Activated CD4-positive, alpha-beta T cell treated with anti-CD3 and anti-CD28 coated beads, Interleukin-2, amount 50 U/mL, for 16 hours (primary cell): Measurements from ENCODE around the gene PSMD3.
A peak's percentile ranks its signal among the peaks of the same experiment; 100 is the strongest.
"Not testable (repeated sequence)": the region's sequence is repeated elsewhere in the genome, so short reads cannot be mapped to it uniquely, and the experiment has no call there.

Source experiments
- DNase-seq: peaks from one replicate; pipeline ENCODE4 v3.0.0-alpha.2; 2020

Gene PSMD3

DNA sequence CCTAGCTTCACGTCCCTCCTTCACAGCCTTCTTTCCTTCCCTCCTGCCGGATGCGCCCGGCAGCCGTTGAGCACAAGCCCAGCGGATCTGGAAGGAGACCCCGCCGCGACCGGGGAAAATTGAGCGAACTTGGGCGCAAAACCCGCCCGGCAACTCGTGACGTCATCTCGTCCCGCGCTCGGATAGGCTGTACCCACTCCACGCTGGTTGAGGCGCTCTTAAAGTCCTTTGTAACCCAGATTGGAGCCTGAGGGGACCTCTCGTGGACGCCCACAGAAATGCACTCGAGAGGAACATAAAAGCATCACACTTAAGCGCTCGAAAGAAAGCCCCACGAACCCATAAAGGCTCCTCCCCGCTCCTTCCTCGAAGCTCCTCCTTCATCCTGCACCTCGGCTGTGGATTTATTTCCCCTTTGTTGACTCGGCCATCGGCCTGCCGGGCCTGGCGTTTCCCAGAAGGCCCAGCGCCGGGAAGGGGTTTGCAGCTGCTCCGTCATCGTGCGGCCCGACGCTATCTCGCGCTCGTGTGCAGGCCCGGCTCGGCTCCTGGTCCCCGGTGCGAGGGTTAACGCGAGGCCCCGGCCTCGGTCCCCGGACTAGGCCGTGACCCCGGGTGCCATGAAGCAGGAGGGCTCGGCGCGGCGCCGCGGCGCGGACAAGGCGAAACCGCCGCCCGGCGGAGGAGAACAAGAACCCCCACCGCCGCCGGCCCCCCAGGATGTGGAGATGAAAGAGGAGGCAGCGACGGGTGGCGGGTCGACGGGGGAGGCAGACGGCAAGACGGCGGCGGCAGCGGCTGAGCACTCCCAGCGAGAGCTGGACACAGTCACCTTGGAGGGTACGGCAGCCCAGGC, at the start of gene PSMD3:
Gene PSMD3, plus strand, starts transcription at position 457 of the 856 bp plus-strand sequence. Its CDS starts 164 bp downstream, at position 621.
- peak; percentile 99 for DNase-seq

GRCh38 chr17:39933912-39934311, 46.7 kb upstream of the PSMD3 start:
- DNase-seq = no peak

GRCh38 chr17:39934324-39934723, 46.3 kb upstream of the PSMD3 start:
- DNase-seq = no peak

DNA sequence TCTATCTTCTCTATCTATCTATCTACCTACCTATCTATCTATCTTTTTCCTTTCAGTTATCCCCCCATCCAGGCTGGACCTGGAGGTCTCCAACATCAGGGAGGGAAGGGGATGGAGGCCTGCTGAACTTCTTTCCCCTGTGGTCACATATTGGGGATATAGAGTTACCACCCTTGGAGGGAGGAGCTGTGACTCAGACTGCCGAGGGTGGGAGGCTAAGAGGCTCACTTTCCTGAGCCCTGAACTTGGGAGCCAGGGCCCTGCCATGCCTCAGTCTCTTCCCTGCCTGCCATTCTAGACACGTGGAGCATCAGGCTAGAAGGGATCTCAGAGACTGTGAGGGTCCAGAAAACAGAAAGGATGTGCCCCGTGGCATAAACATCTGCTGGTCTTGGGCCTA, 44.7 kb upstream of the PSMD3 start:
- no peak for DNase-seq

GRCh38 chr17:39937447-39937846, 43.2 kb upstream of the PSMD3 start:
- no peak for DNase-seq

DNA sequence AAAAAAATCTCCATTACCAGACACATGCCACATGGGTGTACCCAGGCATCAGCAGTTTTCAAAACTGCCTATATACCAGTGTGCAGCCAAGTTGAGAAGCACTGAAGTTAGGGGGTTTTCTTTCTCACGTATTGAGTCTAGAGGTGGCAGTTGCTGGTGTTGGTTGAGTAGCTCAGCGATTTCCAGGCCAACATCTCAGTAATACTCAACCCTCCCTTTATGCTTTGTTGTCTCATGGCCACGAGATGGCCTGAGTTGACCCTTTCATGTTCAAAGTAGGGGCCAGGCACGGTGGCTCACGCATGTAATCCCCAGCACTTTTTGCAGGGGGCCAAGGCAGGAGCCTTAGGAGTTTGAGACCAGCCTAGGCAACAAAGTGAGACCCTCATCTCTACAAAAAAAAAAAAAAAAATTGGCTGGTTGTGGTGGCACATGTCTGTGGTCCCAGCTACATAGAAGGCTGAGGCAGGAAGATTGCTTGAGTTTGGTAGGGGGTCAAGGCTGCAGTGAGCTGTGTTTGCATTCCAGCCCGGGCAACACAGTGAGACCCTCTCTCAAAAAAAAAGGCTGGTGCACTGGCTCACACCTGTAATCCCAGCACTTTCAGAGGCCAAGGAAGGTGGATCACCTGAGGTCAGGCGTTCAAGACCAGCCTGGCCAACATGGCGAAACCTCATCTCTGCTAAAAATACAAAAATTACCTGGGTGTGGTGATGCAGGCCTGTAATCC, 42.3 kb upstream of the PSMD3 start:
- no peak for DNase-seq

GRCh38 chr17:39939106-39939505, 41.5 kb upstream of the PSMD3 start:
- no peak for DNase-seq

DNA sequence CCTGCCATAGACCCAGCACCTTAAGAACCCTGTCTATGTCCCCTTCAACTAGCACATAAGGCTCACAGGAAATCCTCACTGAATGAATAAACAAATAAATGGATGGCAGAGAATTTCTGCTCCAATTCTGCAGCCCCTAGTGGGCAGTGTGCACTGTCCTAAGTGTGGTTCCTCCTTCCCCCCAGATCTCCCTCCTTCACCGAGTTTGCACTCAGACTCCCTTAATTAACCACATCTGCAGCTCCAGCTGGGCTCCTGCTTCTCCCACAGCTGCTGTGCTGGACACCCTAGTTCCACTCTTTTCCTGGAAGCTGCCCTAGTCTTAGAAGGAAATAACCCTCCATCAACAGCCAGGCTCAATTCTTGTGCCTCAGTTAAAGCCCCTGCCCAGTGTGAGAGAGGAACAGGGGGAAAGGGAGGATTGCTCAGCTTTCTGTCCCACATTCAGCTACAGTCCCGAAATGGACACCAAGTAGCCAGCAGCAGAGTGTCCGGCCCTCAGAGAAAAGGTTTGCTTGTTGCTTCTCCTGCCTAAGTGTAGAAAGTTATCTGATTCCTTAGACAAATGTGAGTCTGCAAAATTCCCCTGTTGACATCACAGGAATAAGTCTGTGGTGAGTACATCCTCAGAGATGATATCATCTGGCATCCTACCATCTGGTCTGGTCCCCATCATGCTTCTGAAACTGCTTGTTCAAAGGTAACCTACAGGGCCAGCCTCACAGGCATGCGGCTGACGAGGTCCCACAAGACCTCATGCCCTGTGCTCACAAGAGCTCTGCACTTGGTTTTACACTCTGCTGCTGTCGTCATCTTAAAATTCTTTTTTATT, 40.8 kb upstream of the PSMD3 start:
- peak; percentile 79 for DNase-seq

DNA sequence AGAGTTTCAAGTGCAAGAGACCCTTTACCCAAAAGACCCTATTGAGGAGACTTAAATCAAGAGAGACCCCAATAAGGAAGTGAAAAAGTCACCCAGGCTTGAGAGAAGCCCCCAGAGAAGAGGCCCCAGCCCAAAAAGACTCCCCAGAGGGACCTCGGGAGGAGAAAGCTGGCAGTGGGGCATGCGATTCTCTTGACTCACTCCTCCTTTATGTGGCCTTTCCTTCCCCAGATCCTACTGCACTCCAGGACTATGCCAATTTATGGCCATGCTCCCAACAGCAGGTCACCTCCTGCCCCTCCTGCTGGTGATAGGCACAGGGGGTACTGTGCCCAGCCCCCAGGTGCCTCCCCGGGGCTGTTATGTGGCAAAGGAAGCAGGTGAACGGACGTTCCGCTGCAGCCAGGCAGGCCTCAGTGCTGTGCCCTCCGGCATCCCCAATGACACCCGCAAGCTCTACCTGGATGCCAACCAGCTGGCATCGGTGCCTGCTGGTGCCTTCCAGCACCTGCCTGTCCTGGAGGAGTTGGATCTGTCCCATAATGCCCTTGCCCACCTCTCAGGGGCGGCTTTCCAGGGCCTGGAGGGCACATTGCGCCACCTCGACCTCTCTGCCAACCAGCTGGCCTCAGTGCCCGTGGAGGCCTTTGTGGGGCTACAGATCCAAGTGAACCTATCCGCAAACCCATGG, 36.8 kb upstream of the PSMD3 start:
- no peak for DNase-seq

GRCh38 chr17:39944393-39944711, 36.3 kb upstream of the PSMD3 start:
- DNase-seq = no peak

DNA sequence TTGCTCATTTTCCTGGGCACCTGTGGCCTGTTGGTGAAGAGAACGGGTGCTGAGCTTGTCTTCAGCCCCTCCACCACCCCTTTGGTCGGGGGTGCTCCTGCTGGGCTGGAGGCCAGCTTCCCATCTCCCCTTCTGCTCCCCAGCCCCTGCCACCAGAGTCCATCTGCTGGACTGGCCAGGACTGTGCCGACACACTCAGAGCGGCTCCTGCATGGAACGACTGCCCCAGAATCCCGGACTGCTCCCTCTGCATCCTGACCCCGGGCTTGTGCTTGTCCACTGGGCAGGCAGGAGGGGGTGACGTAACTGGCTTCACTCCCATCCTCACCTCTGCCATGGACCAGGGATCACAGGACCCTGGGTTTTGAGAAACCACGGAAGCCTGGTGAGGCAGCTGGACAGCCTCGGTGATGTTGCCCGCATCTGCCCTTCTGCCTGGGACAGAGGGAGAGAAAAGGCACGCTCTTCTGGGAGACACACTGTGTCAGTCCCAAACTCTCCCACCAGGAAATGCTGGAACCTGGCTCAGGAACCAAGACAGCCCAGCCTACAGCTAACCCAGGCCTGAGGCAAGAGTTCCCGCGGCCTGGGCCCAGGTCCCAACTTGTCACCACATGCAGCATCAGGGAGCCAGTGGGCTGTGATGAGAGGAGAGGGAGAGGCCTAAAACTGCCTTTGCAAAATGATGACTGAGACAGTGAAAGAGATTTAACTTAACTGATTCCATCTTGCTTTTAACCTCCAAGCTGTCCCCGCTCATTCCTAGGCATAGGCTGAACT, 33.9 kb upstream of the PSMD3 start:
- no peak for DNase-seq

- DNase-seq = not testable (repeated sequence)
Measured at GRCh38 chr17:39948489-39948828, 32.1 kb upstream of the PSMD3 start.

- DNase-seq = no peak
Measured at GRCh38 chr17:39949028-39949427, 31.6 kb upstream of the PSMD3 start.

GRCh38 chr17:39950871-39951348, 29.7 kb upstream of the PSMD3 start:
- DNase-seq = no peak

DNA sequence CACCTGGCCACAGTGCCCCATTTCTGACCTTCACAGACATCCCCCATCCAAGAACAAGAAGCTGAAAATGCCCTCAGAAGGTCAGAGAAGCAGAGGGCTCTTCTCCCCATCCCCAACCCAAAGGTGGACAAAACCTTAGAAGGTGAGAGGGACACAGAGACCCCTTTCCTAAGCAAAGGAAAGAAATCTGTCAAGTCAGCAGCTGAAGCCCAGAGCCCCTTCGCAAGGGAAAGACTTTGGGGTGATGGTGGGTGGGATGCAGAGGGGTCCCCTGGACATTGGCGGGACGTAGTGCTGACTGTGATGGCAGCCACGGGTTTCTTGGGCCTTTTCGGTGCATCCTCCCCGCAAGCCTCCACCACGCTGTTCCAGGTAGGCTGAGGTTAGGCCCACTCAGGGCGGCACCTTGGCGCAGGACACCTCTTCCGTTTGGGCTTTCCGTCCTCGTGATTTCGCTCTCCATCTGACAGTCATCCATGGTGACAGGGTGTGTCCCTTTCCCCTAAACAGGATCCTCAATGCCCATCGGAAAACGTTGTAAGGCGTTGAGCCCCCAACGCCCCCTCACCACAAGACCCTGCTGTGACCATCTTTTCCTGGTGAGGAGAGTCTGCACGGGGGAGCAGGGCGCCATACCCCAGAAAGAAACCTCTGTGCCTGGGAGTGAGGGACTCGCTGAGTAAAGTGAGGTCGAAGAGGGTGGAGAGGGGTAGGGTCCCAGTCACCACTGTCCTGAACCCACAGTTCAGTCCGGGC, 28.5 kb upstream of the PSMD3 start:
- no peak for DNase-seq

DNA sequence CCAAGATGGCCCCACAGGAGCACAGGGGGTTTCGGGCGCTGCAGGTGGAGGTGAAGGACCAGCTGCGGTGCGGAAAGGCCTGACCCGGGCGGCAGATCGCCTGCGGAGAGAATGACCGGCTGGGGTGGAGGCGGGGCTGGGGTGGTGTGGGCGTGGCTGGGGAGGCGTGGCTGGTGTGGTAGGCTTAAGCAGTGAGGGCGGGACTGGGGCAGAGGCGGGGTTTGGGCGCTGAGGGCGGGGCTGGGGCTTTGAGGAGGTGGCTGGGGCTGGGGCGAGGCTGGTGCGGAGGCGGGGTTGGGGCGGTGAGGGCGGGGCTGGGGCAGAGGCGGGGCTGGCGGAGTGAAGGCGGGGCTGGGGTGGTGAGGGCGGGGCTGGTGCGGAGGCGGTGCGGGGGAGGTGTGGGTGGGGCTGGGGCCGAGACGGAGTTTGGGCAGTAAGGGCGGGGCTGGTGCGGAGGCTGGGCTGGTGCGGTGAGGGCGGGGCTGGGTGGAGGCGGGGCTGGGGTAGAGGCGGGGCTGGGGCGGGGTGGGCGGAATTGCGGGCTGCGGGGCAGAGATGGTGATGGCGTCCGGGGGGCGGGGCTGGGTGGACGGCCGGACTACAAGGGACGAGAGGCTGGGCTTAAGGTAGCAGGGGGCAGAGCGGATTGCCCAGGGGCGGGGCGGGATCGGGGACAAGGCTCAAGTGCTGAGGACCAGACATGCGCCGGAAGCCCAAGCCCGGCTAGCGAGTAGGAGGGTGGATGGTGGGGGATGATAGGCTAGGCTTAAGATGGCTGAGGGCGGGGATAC, 27.7 kb upstream of the PSMD3 start:
- peak; percentile 98 for DNase-seq

DNA sequence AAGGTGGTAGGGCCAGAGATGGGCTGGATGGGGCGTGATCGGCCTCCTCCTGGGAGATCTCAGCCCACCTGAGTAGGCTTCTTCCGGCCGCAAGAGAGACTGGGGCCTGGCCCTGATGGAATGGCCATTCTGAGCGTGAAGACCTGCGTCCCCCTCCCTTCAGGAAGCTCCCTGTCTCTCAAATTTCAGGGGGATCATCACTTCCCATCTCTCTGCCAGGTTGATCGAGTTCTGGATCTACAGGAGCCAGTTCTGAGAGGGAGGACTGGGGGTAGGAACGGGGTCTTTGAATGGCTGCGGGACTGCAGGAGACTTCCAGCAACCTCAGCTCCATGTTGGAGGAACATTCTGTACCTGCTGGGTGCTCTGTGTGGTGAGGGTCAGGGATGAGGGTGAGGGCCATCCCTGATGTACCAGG, 27.1 kb upstream of the PSMD3 start:
- DNase-seq = no peak

DNA sequence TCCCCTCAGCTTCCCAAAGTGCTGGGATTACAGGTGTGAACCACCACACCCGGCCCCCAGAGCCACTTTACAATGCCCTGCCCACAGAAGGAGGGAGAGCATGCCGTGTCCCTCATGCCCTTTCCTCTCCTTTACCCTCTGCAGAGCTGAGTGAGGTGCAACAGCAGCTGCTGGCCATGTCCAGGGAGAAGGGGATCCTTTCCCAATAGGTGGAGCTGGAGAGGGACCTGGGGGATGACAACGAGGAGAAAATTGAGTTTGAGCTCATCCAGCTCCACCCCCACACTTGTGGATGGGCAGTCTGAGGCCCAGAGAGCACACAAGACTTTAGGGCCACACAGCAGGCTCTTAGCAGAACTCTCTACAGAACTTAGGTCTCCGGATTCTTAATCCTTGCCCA, 25.7 kb upstream of the PSMD3 start:
- no peak for DNase-seq

DNA sequence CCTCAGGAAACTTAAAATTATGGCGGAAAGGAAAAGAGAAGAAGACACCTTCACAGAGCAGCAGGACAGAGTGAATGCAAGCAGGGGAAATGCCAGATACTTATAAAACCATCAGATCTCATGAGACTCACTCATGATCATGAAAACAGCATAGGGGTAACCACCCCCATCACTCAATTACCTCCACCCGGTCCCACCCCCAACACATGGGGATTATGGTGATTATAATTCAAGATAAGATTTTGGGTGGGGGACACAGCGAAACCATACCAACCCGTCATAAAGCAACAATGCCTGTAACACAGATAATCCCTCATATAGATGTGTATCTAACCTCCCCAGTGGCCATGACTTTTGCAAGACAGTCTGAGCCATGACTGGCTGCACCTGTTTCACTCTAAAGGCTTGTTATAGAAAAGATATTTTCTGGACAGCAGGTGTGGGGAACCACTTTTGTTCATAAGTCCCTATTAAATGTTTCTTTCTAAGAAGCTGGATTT, 24.8 kb upstream of the PSMD3 start:
- DNase-seq = no peak

DNA sequence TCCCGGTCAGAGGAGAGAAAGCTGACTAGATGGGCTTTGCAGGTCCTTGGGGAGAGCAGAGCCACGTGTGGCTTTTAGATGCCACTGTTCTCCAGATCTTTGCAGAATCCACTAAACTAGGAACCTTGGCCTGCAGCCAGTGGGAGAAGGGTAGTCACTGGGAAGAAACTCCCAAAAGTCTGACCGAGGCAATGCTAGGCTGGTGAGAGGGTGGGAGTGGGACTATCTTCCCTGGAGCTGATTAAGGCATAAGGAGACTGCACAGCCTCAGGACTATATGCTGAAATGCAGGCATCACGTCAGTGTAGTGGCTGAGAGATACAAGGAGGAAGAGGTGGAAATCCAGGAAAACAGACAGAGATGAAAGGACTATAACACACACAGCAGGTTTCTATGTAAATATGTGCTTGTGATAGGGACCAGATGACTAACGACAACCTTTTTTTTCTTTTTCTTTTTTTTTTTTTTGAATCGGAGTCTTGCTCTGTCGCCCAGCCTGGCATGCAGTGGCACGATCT, 20.0 kb upstream of the PSMD3 start:
- no peak for DNase-seq
